Activated T-cell treated with anti-CD3 and anti-CD28 coated beads for 4 hours (primary cell): ENCODE measurements around the gene YIPF3.
A peak's percentile ranks its signal among the peaks of the same experiment; 100 is the strongest.
"Not testable (repeated sequence)": the region's sequence is repeated elsewhere in the genome, so short reads cannot be mapped to it uniquely, and the experiment has no call there.

Experiments
- DNase-seq: peaks from one replicate; pipeline ENCODE4 v3.0.0-alpha.2; 2020

The YIPF3 gene

GRCh38 chr6:43516697-43517504, at the start of gene YIPF3, which contains the start of gene POLR1C:
YIPF3 (minus strand) TSS chr6:43516926; CDS start chr6:43516807, 119 bp downstream.
POLR1C (plus strand) TSS chr6:43517089; CDS start chr6:43517110, 21 bp downstream.
- peak; percentile 97 for DNase-seq

- no peak for DNase-seq
These were observed 42.6 kb upstream of the YIPF3 start for GRCh38 chr6:43559328-43559727.

DNA sequence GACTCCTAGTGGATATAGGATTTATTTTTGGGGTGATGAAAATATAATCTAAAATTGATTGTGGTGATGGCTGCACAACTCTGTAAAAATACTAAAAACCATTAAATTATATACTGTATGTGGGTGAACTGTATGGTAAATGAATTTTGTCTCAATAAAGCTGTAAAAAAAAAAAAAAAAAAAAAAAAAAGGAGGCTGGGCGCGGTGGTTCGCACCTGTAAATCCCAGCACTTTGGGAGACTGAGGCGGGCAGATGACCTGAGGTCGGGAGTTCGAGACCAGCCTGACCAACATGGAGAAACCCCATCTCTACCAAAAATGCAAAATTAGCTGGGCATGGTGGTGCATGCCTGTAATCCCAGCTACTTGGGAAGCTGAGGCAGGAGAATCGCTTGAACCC, 40.9 kb upstream of the YIPF3 start:
- not testable (repeated sequence) for DNase-seq

GRCh38 chr6:43547222-43547621, 30.5 kb upstream of the YIPF3 start:
- no peak for DNase-seq

GRCh38 chr6:43544461-43544860, 27.7 kb upstream of the YIPF3 start:
- DNase-seq = no peak

DNA sequence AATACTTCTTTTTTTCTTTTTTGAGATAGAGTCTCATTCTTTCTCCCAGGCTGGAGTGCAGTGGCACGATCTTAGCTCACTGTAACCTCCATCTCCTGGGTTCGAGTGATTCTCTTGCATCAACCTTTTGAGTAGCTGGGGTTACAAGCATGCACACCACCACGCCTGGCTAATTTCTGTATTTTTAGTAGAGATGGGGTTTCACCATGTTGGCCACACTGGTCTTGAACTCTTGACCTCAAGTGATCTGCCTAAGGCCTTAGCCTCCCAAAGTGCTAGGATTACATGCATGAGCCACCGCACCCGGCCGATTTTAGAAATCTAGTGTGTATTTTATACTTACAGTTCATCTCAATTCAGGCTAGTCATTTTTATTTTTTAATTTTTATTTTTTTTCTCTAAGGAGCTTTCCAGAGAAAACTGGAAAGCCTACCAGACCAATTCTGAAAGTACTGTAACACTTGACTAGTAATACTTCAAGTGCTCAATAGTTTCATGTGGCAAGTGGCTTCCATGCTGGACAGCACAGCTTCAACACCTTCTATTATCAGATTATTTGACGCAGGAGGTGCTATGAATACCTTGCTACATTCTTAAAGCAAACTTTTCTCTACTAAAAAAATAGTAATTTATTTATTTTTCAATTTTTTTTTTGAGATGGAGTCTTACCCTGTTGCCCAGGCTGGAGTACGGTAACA, 25.2 kb upstream of the YIPF3 start:
- no peak for DNase-seq

GRCh38 chr6:43540507-43540906, 23.8 kb upstream of the YIPF3 start:
- DNase-seq = no peak

DNA sequence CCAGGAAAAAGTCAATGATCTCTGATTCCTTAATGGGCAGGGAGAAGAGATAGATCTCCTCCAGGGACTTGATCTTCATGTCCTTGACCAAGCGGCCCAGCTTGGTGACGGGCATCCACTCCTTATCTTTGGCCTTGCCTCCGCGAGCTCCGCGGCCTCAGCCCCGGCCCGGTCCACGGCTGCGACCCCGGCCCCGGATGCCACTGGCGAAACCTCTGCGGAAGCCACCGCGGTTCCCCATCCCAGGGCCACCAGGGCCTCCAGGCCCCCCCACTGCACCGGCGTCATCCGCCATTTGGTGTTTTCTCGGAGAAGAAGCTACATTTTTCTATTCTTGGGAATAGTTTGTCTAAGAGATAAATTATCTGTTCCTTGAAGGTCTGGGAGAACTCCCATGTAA, 22.7 kb upstream of the YIPF3 start:
- not testable (repeated sequence) for DNase-seq

- not testable (repeated sequence) for DNase-seq
These were observed 22.3 kb upstream of the YIPF3 start for GRCh38 chr6:43538986-43539385.

GRCh38 chr6:43532201-43532600, 15.5 kb upstream of the YIPF3 start:
- no peak for DNase-seq

- DNase-seq = no peak
These were observed 7.8 kb upstream of the YIPF3 start for GRCh38 chr6:43524483-43524961.

GRCh38 chr6:43523284-43523683, 6.6 kb upstream of the YIPF3 start:
- no peak for DNase-seq

- DNase-seq = no peak
These were observed 6.0 kb upstream of the YIPF3 start for GRCh38 chr6:43522547-43523261.

- no peak for DNase-seq
These were observed 5.1 kb upstream of the YIPF3 start for GRCh38 chr6:43521836-43522235.

GRCh38 chr6:43520097-43520496, 3.4 kb upstream of the YIPF3 start:
- DNase-seq = no peak

- DNase-seq = no peak
These were observed 1.0 kb upstream of the YIPF3 start for GRCh38 chr6:43517505-43518357.

GRCh38 chr6:43516367-43516696, 394 bp downstream of the YIPF3 start:
- DNase-seq = no peak

- DNase-seq = no peak
These were observed 918 bp downstream of the YIPF3 start for GRCh38 chr6:43515808-43516207.

DNA sequence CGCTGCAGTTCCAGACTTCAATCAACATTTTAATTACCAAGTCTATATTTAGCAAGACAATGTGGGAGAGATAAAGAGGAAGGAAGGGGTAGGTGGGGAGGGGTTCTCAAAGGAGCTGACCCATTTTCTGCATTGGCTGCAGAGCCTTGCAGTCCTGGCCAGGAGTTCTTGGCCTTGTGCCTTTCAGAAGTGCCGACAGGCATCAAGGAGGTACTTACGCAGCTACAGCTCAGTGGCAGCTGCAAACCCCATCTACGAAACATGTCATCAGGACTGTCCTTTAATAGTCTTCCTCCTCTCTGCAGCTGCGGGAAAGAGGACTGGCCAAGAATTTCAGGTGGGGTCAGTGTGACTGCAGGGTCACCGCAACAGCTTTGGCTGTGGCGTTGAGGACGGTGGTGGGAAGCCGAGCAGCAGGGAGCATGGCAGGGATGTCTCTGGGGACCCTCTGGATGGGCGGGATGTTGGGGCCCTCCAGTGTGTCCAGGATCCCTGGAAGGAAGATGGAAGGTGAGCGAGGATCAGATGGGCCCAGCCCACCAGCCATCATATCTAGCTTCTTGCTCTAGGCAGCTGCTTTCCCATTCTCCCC, 4.8 kb downstream of the YIPF3 start:
- DNase-seq = no peak

DNA sequence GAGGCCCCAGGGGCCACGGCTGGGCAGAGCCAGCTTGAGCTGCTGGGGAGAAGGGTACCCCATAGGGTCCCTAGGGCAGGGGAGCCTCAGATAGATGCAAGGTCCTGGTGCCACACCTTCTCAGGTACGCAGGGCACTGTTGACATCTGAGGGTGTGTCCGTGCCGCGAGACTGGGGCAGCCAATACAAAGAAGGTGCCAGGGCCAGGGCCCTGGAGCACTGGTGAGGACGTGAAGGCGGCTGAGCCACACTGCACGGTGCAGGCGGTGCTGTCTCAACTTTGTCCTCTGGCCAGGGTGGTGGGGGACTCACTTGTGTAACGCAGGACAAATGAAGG, 5.9 kb downstream of the YIPF3 start:
- DNase-seq = no peak

- peak; percentile 64 for DNase-seq
These were observed 6.5 kb downstream of the YIPF3 start, which contains the start of gene LRRC73 for GRCh38 chr6:43509984-43510826. LRRC73 (minus strand) TSS chr6:43510346; CDS start chr6:43509785, 561 bp downstream.
